Stimulated activated CD4-positive, alpha-beta T cell treated with anti-CD3 and anti-CD28 coated beads, Interleukin-4, amount 100 ng/mL, for 4 hours (primary cell): ENCODE measurements around the gene CCBE1.

Source experiments
- DNase-seq, 2 experiments: peaks; one replicate each; pipeline ENCODE4 v3.0.0-alpha.2; 2020

The CCBE1 gene

DNA sequence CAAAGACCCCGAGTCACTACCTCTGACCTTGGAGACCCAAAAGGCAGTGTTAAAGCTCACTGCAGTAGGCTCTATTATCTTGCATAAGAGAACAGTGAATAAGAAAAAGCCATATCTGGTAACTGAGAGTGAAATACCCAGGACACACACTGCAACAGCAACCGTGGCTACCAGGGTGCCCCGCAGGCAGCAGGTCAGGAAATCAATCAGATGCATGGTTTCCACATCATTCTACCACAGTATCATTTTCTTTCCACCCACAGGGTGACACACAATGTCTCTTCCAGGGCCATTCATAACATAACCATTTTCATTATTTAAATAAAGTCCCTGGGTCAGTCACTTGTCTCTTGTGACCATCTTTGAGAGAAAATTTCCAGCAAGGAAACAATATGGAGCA lies 131.3 kb downstream of the CCBE1 start:
- no peak for DNase-seq

GRCh38 chr18:59564561-59564960 lies 132.7 kb downstream of the CCBE1 start:
- DNase-seq, result no peak

DNA sequence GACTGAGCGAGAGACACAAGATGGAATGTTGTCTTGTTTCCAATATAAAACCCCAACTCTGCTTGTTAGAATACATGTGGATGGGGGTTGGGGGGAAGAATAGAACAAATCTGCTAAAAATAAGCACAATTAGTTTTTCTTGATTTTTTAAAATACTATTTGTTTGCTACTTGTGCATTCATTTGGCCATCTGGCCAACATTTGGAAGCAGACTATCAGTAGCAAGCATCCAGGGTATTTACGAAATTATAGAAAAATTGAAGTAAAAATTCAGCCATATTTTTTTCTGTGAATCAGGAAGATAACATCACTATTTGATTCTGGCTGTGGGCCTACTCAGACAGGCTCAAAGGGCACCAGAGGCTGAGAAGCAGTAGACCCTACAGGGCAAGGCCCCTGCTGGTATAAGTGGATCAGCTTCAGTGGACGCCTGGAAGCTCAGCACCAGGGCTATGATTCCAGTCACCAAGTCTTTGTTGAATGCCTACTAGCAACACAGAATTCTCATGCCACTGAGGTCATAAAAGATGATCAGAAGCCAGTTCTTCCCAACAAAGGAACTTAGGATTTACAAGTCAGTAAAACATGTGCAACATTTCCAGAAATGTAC lies 133.9 kb downstream of the CCBE1 start:
- no peak for DNase-seq

DNA sequence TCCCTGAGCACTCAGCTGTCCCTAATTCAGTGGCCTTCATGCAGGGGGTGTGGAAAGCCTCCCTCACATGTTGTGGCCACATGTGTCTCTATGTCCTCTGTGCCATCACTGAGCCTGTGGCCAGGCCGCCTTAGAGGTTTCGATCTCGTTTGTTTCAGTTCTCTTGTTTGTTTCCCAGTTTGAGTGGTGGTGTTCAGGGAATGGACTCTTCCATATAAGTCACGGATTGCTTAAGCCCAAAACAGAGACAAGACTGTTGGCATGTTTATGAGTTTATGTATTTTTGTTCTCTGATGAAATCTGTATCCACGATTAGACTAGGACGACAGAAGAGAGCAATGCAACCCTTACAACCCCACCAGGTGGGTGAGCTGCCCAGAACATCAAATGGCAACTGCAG lies 134.5 kb downstream of the CCBE1 start:
- DNase-seq, result no peak

DNA sequence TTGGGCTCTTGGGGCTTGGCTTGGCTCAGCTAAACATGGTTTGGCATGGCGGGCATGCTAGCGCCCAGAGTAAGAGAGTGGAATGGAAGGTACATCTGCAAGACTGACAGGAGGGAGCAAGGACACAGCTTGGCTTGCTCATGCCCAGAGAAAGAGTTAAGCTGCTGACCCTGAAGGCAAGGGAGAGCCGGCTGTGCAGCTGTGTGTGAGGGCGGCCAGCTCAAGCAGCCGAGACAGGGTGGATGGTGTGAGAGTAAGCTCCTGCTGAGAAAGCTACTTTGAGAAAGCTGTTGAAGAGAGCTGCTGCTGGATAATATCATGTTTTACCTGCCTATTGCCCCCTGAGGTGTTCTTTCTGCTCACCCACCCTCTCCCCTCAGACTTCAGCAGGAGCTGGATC lies 135.6 kb downstream of the CCBE1 start:
- no peak for DNase-seq

GRCh38 chr18:59560556-59560955 lies 136.7 kb downstream of the CCBE1 start:
- no peak for DNase-seq

DNA sequence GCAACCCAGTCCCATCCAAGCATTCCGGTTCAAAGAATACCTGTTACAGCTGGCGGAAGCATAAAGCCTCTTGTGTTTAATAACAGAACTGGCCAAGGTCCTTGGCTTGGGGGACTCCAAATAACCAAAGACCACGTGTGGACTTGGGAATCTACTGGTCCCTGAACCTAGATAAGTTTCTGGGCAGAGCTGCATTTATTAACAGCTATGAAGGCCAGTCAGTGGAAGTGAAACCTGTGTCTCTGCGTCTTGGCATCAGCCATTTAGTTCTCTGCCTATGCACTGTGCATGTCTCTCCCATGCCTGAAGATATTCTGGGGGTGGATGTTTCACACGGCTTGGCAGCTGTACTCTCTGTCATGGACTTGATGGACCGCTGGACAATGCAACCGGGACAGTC lies 137.7 kb downstream of the CCBE1 start:
- no peak for DNase-seq

DNA sequence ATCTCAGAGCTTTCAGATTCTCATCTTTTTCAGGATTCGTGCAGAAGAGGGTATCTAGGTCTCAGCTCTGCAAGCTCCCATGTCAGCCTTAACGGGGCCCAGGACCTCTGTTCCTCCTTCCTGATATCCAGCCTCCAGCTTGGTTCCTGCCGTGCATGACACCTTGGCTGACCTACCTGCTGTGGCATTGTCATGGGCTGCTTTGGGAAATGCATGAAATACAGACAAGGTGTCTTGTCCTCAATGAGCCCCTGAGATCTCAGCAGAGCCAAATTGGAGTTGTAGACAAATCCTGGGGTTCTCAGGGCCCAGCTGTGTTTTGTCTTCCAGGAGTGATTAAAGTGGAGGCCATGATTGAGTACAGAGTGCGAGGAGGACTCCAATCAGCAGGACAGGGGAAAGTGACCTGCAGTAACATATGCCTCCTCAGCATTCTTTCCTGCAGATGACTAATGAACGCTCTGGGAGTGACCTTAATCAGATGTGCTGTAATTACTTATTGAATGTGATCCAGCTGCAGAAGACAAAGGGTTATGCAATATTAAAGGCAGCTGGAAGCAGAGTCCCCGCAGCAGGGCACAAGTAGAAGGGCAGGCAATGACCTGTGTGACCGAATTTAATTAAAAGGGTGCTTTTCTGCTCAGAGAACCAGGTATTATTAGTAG lies 141.1 kb downstream of the CCBE1 start:
- no peak for DNase-seq

DNA sequence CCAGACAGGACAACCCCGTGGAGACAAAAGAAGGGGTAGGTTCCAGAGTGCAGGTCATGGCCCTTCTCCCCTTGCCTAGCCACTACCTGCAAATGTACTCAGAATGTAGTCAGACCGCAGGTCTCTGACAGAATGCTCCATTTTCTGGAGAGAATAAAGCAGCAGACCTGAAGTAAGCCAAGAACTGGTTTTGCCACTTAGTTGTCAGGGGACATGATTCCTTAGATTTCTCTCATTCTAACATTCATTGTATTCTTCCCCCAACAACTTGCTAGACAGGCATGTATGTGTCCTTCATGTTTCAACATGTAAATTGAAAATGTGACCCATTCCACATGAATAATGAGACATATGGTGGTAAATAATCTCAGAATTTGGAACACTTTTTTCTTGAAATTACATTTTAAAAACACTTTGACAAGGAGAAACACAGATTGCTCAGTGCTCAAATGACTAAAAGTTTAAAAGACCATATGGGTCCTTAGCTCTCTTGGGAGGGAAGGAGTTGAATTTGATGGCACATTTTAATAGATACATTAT lies 142.4 kb downstream of the CCBE1 start:
- no peak for DNase-seq

GRCh38 chr18:59553273-59553870 lies 143.9 kb downstream of the CCBE1 start:
- DNase-seq, result no peak

- DNase-seq, result no peak
These were observed 145.2 kb downstream of the CCBE1 start for GRCh38 chr18:59551902-59552635.

DNA sequence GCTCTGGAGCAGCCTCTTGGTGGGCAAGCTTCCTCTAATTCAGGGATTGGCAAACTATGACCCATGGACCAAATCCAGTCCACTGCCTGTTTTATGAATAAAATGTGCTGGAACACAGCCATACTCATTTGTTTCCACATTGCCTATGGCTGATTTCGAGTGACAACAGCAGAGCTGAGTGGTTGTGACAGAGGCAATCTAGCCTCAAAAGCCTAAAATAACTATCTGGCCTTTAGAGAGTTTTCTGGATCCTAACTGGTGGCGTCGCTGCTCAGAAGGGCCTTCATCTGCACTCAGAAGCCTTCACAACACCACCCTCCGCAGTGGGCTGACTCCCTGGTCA lies 147.1 kb downstream of the CCBE1 start:
- DNase-seq, result no peak

GRCh38 chr18:59549503-59550173 lies 147.6 kb downstream of the CCBE1 start:
- no peak for DNase-seq

DNA sequence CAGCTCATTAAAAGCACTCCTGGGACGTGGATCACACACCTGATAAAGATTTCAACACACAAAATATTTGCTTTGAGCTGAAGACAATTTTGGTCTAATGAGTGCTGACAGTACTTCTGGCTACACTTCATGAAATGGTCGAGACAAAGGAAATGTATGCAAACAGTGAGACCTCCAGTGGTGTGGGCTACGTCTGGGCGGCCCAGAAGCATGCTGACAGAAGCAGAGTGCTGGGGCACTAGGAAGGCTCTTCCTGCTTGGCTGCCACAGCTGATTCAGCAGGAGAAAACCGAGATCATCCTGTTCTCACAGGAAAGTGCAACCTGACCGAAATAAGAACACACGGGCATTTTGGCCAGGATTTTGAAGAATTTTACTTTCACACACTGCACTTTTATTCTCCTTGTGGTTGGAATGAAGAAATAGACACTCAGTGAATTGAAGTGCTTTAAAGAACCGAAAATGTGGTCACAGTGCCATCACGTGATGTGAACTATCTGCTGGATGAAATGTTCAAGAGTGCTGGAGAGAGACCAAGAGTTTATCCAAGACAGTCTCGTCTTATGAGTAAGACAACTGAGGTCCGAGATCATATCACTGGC lies 149.5 kb downstream of the CCBE1 start:
- no peak for DNase-seq

DNA sequence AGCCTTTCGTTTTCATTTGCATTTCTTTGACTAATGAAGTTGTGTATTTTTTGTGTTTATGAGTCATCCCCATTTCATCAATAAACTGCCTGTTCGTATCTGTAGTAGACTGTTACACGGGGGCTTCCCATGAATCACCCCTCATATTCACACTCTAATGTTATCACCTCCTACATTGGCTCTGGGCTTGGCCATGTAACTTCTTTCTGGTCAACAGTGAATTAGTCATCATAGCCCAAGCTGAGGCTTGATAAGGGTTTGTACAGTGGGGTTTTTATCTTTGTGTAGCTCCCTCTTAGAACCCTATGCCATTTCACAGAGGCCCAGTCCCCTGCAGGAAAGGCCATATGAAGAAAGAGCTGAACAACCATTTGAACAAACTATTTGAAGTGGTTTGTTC lies 151.0 kb downstream of the CCBE1 start:
- DNase-seq, result no peak

DNA sequence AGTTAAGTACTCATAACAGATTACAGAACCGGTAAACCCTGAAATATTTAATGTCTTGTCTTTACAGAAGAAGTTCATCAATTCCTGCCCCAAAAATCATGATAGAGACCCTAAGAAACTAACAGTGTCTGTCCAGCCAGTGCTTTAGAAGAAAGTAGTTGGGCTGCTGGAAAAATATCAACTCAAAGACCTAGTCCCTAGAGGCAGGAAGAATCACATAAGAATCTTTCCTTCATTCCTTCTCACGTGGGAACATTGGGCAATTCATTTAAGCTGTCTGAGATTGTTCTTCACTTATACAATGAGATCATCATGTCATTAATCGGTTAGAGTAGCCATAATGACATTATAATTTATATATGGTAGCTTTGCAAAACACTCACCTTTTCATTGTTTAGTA lies 156.4 kb downstream of the CCBE1 start:
- no peak for DNase-seq

- no peak for DNase-seq
These were observed 156.9 kb downstream of the CCBE1 start for GRCh38 chr18:59540346-59540745.

DNA sequence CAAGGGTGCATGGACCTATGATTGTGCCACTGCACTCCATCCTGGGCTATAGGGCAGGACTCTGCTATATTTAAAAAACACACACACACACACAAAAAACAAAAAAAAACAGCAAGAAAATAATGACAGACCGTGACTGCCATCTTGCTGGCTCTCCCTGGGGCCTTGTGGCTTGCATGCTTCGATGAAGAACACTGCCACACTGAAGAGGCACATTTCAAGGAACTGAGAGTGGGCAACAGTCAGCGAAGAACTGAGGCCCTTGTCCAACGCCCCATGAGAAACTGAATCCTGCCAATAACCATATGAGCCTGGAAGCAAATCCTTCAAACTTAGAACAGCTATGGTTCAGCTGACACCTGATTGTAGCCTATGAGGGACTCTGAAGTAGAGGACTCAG lies 158.1 kb downstream of the CCBE1 start:
- DNase-seq, result no peak

- DNase-seq, result no peak
These were observed 159.6 kb downstream of the CCBE1 start for GRCh38 chr18:59537579-59537978.

DNA sequence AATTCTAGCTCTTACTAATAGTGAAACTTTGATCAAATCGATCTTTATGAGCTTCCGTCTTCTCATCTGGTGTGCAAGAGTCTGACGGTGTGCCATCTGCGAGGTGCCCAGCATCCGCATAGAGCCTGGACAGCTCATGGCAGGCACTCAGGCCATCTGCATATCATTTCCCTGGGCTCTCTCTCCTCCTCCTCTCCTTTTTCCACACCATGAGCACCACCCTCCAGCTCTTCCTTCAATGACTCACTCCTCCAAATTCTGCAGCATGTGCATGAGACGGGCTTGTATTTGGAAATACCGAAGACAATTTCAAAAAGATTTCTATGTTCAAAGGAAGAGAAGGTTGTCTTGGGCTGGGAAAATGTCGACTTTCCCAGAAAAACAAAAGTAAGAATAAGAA lies 161.1 kb downstream of the CCBE1 start:
- DNase-seq, result no peak

DNA sequence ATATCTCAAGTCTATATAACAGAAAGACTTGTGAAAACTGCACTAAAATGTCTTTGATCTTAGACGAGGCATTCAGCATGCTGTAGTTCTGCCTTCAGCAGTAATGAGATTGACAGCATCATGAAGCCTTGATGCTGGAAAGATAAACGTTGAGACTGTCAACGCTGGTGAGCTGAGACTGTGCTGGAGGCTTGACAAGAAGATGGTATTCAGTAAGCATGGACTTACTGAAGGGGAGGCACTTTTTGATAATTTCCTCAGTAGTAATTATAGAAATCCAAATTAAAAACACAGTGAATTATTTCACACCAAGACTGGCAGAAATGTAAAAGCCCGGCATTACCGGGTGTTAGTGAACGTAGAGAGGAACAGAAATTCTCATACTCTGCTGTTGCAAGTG lies 162.2 kb downstream of the CCBE1 start:
- DNase-seq, result no peak

GRCh38 chr18:59528866-59529265 lies 168.4 kb downstream of the CCBE1 start:
- no peak for DNase-seq
